Hepatocyte (in vitro differentiated cells): ENCODE results near the gene IRF6.
A peak's percentile ranks its signal among the peaks of the same experiment; 100 is the strongest.

Experiments
- CTCF ChIP-seq: fragments of 200-600 bp; sonication (generic); IDR thresholded peaks from 2 replicates; pipeline ENCODE4 v1.5.1; 2016; ENCODE audit warnings: antibody characterized with exemption, mild to moderate bottlenecking; ENCODE audit not compliant: poor library complexity
- EZH2 ChIP-seq: fragments of 200-600 bp; sonication (generic); IDR thresholded peaks from 2 replicates; pipeline ENCODE4 v1.6.1; 2016; ENCODE audit warnings: antibody characterized with exemption, mild to moderate bottlenecking, borderline replicate concordance
- EZH2phosphoT487 ChIP-seq: fragments of 200-600 bp; sonication (generic); IDR thresholded peaks from one replicate; pipeline ENCODE4 v1.6.1; 2018; ENCODE audit warnings: antibody characterized with exemption, mild to moderate bottlenecking, low read depth, moderate library complexity; ENCODE audit not compliant: unreplicated experiment, severe bottlenecking

GRCh38 chr1:209850342-209850979 is 44.5 kb upstream of the IRF6 start:
- peak; percentile 57 for TF ChIP-seq CTCF
- TF ChIP-seq EZH2, result no peak
- TF ChIP-seq EZH2phosphoT487, result no peak
